ENCODE results near the gene PRSS27. TPM values are rescaled to one million over a fixed set of nuclear protein-coding genes. Genes with fewer than 3 reads are reported as not detected.
"Not testable (repeated sequence)": the region's sequence is repeated elsewhere in the genome, so short reads cannot be mapped to it uniquely, and the experiment has no call there.

Gene PRSS27
- total RNA-seq, 3 donors from 2014 or later, result 1.1 to 2.2 (median 1.4) TPM

DNA sequence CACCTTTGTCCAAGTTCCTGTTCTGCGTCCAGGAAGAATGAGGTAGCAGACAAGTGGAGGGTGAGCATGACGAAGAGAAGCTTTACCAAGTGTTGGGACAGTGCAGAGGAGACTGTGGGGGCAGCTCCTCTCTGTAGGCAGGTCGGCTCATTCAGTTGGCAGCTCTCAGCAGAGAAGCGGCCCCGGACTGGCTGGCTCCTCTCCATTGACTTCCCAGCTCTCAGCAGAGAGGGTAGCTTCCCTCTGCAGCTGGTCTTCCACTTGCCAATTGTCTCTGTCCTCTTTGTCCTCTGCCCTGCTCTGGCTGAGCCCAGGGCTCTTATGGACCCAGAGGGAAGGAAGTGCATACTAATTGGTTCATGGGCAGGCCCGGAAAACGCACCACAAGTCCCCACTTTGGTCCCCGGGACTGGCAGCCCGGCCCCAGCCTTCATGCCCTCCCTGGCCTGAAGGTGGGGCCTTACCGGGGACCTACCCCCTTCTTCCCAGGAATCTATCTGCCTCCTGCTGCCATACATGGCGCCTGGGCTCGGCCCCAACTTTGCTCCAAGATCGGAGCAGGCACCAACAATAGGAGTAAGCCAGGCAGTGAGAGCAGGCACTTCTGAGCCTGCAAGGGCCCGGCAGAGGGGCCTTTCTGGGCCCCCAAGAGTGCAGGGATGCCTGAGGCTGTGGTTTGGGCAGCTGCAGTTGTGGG lies 27.6 kb downstream of the PRSS27 start:
- H3K9me3 ChIP-seq, result no peaks in the 10 kb centered on the region
- ATAC-seq (no peak), DNase-seq (peak in 1 of 3 donors; percentile 21)
- TF ChIP-seq, protein P1, sequence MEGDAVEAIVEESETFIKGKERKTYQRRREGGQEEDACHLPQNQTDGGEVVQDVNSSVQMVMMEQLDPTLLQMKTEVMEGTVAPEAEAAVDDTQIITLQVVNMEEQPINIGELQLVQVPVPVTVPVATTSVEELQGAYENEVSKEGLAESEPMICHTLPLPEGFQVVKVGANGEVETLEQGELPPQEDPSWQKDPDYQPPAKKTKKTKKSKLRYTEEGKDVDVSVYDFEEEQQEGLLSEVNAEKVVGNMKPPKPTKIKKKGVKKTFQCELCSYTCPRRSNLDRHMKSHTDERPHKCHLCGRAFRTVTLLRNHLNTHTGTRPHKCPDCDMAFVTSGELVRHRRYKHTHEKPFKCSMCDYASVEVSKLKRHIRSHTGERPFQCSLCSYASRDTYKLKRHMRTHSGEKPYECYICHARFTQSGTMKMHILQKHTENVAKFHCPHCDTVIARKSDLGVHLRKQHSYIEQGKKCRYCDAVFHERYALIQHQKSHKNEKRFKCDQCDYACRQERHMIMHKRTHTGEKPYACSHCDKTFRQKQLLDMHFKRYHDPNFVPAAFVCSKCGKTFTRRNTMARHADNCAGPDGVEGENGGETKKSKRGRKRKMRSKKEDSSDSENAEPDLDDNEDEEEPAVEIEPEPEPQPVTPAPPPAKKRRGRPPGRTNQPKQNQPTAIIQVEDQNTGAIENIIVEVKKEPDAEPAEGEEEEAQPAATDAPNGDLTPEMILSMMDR (IDR thresholded peaks at IDR 0.05), result no peak
- no peak overlapping the region for H3K4me3 ChIP-seq
- peaks cover 3% of the 10 kb centered on the region for H3K36me3 ChIP-seq (ENCODE audit: low read depth)
- intact Hi-C loops (cut with DNase I, micrococcal nuclease), result no loop called here
- H3K4me1 ChIP-seq (ENCODE audit: low read depth), result peaks cover 2% of the 10 kb centered on the region

DNA sequence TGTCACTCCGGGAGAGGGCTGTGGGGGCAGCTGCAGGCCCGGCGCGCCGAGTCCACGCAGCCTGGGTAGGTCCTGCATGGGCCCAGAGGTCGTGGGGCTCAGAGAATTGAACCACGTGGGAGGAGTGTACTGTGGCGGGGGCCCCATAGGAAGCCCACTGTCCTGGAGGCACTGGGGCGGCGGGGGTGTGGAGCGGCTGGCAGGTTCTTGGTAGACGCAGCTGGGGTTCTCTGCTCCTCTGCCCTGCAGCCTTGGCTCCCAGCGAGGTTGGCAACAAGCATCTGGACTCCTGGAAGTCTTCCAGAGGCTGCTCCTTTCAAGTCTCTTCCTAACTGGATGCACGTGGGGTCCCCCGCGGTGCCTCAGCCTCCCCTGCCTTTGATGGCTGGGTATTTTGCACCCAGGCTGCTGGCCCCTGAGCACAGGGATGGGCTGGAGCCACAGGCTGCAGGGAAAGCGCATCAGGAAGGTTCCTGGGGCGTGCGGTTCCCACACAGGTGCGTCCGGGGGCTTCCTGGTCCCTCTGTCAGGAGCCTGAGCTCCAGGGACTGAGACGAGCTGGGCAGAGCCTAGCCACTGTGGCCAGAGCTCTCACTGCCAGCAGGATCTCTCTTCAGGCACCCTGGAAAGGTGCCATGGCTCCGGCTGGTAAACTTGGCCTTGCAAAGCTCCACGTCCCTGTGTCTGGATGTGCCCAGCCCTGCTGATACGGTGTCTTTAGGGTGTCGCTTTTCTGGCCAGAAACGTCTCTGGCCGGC lies 28.4 kb downstream of the PRSS27 start:
- DNase-seq (peak in 1 of 3 donors; percentile 45), ATAC-seq (no peak)
- peaks cover 2% of the 10 kb centered on the region for H3K4me1 ChIP-seq (ENCODE audit: low read depth)
- TF ChIP-seq, protein P1 (IDR thresholded peaks at IDR 0.05), result no peak
- no peaks in the 10 kb centered on the region for H3K36me3 ChIP-seq (ENCODE audit: low read depth)
- no peaks in the 10 kb centered on the region for H3K9me3 ChIP-seq
- H3K4me3 ChIP-seq, result no peak overlapping the region
- intact Hi-C loops (cut with DNase I, micrococcal nuclease), result no loop called here

DNA sequence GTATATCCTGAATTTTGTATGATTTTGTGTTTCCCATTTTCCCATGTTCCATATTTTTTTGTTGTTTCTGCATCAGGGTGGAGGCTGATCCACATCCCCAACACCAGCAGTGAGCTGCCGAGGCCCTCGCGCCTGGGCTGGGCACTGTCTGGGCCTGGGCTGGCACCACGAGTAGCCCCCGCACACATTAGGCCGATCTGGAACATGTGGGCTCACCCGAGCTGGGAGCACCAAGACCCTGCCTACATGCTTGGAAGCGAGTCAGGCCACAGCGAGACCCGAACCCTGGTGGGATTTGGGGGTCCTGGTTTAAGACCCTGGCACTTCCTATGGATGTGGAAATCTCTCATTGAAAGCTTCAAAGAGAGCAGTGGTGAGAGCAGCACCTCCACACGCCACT lies 29.2 kb downstream of the PRSS27 start:
- peak in 1 of 3 donors; percentile 29 for DNase-seq
- no peak for ATAC-seq
- Histone ChIP-seq H3K4me3 (no peak overlapping the region), H3K4me1 (ENCODE audit: low read depth) (peaks cover 2% of the 10 kb centered on the region), H3K9me3 (no peaks in the 10 kb centered on the region), H3K36me3 (ENCODE audit: low read depth) (no peaks in the 10 kb centered on the region)
- intact Hi-C loops (cut with DNase I, micrococcal nuclease), result no loop called here
- TF ChIP-seq, protein P1 (IDR thresholded peaks at IDR 0.05), result no peak

DNA sequence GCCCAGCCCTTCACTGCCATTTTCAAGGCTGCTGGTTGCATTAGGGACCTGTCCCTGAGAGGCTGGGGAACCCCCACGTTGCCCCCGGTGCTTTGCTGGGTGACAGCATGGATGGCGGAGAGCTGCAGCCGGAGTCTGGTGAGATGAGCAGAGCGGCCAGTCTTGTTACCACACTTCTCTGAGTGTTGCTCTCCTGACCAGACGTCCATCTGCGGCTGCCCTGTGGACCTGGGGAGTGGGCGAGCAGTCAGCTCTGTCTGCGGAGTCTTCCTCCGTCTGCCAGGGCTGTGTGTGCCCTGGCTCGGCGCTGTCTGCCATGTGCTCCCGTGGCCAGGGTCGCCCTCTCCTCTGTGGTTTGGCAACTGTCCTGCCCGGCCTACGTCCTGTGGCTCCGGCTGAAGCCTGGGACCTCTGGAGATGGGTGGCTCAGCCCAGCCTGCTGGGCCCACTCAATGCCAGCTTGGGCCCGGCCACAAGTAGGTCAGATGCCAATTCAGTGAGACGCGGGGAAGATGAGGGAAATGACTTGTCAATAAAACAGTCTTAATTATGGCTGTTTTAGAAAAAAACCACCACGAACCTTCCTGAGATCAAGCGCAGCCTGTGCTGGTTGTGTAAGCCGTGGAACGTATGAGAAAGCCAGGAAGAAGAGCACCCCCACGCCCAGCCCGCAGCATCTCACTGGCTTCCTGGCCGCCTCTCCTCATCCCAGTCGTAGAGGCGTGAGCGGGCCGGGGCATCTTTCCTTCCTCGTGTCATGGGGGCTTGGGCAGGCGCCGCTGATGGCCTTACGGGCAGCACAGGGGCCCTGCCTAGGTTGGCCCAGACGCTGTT lies 29.8 kb downstream of the PRSS27 start:
- no peak for ATAC-seq
- Histone ChIP-seq H3K9me3 (no peaks in the 10 kb centered on the region), H3K4me1 (ENCODE audit: low read depth) (peaks cover 2% of the 10 kb centered on the region), H3K4me3 (no peak overlapping the region), H3K36me3 (ENCODE audit: low read depth) (no peaks in the 10 kb centered on the region)
- intact Hi-C loops (cut with DNase I, micrococcal nuclease), result no loop called here
- TF ChIP-seq, protein P1 (IDR thresholded peaks at IDR 0.05), result no peak
- peak in 1 of 3 donors; percentile 45 for DNase-seq

DNA sequence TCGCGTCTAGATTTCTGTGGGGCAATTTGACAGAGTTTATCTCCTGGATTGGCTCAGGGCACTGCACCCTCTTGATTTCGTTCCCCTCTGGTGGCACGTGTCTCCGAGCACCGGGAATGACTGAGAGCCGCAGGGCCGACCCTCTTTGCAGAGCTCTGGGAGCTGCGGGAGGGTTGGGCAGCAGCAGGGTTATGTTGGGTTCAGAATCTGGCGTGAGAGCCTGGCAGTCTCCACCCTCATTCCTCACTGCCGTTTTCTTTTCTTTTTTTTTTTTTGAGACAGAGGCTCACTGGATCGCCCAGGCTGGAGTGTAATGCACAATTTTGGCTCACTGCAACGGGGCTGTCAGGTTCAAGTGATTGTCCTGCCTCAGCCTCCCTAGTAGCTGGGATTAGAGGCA lies 30.6 kb downstream of the PRSS27 start:
- DNase-seq; H3K36me3 ChIP-seq (ENCODE audit: low read depth); H3K4me1 ChIP-seq (ENCODE audit: low read depth); H3K4me3 ChIP-seq; intact Hi-C loops (cut with DNase I, micrococcal nuclease); H3K9me3 ChIP-seq; ATAC-seq: not testable (repeated sequence)
